K562 (cell line): Measurements from ENCODE around the gene CLEC1A. TPM values are rescaled to one million over a fixed set of nuclear protein-coding genes. Genes with fewer than 3 reads are reported as not detected.

Source experiments
- DDX20 ChIP-seq: fragments of 450-650 bp; IDR thresholded peaks from 2 replicates; pipeline ENCODE4 v1.6.1; 2016; ENCODE audit warnings: missing genetic modification characterization, low read depth, mild to moderate bottlenecking, missing compliant biosample characterization, moderate library complexity
- ILK ChIP-seq: fragments of 450-650 bp; IDR thresholded peaks from 2 replicates; pipeline ENCODE4 v1.6.1; 2016; ENCODE audit warnings: missing genetic modification characterization, low read depth, mild to moderate bottlenecking, missing compliant biosample characterization, moderate library complexity, borderline replicate concordance
- MAFG ChIP-seq: fragments of 450-650 bp; conservative IDR thresholded peaks from 2 replicates; pipeline ENCODE4 v1.6.1; 2016; ENCODE audit warnings: missing genetic modification characterization, missing compliant biosample characterization
- NONO ChIP-seq, 2 experiments: fragments of 200-400 bp in 1 of 2; fragments of 450-650 bp in 1 of 2; formaldehyde crosslinking in 1 of 2; IDR thresholded peaks; 2 replicates each; pipeline ENCODE4 v1.6.1; 2017; ENCODE audit warnings: low read depth in 2 of 2, mild to moderate bottlenecking in 2 of 2, moderate library complexity in 2 of 2, low read length in 1 of 2
- NR4A1 ChIP-seq, 2 experiments: fragments of 250-450 bp in 1 of 2; fragments of 450-650 bp in 1 of 2; sonication (Bioruptor Pico) in 1 of 2; IDR thresholded peaks; 2 replicates each; pipeline versions ENCODE4 v1.4.0 to v1.6.1; 2016 to 2020; ENCODE audit warnings: mild to moderate bottlenecking in 2 of 2, missing compliant biosample characterization in 1 of 2, missing genetic modification characterization in 1 of 2, moderate library complexity in 1 of 2
- SMC3 ChIP-seq: conservative IDR thresholded peaks from 2 replicates; pipeline ENCODE4 v1.6.1; 2011; ENCODE audit warnings: low read depth, low read length, improper control_type of control experiment; ENCODE audit not compliant: insufficient read depth
- SP2 ChIP-seq: IDR thresholded peaks from 2 replicates; pipeline ENCODE4 v1.6.1; 2011; ENCODE audit warnings: mild to moderate bottlenecking, low read depth, low read length, moderate library complexity; ENCODE audit not compliant: poor library complexity, severe bottlenecking; ENCODE audit errors: extremely low read depth
- polyA plus RNA-seq, 8 experiments: library from polyadenylated mRNA; depleted of rRNA in 4 of 8; stranded (reverse) in 5 of 8; unstranded in 3 of 8; fragments of >200 nt; fragmentation: Nextera tagmentation in 2 of 8; fragmentation: Illumina TruSeq in 1 of 8; extraction: Ambion mirVana in 2 of 8; extraction: Trizol in 1 of 8; gene quantifications; 2 replicates each; pipeline versions ENCODE4 v1.2.1 to v1.2.3, GENCODE V29; 2011 to 2014; ENCODE audit warnings: inconsistent platforms in 1 of 8, missing spikeins in 1 of 8
- total RNA-seq, 7 experiments: library from RNA; depleted of rRNA in 6 of 7; stranded (reverse); fragments of >200 nt in 6 of 7; fragmentation: Illumina TruSeq in 2 of 7; extraction: Trizol in 2 of 7; gene quantifications; 2 replicates each; pipeline versions ENCODE4 v1.2.1 to v1.2.3, GENCODE V29; 2011 to 2021; ENCODE audit warnings: low replicate concordance in 1 of 7
- TF ChIP-seq, protein P1 (sequence below): fragments of 450-650 bp; IDR thresholded peaks from 2 replicates; pipeline ENCODE4 v1.6.1; 2018; ENCODE audit warnings: mild to moderate bottlenecking, low read depth; ENCODE audit not compliant: partially characterized antibody
- TF ChIP-seq, protein P2 (sequence below), 2 experiments: IDR thresholded peaks; 2 replicates each; pipeline ENCODE4 v1.6.1; 2011; ENCODE audit warnings: borderline replicate concordance in 1 of 2, control low read depth in 1 of 2, low read depth in 1 of 2, low read length in 1 of 2, mild to moderate bottlenecking in 1 of 2, mixed read lengths in 1 of 2, moderate library complexity in 1 of 2; ENCODE audit not compliant: insufficient read depth in 1 of 2, insufficient read length in 1 of 2, poor library complexity in 1 of 2, severe bottlenecking in 1 of 2; ENCODE audit errors: extremely low read depth in 1 of 2
- TF ChIP-seq, protein P3 (sequence below), 2 experiments: fragments of 450-650 bp; formaldehyde crosslinking in 1 of 2; IDR thresholded peaks; 2 replicates each; pipeline versions ENCODE4 v1.4.0 to v1.6.1; 2014 to 2020; ENCODE audit warnings: mild to moderate bottlenecking in 2 of 2, borderline replicate concordance in 1 of 2, low read depth in 1 of 2

Gene CLEC1A
- total and polyA plus RNA-seq, 9 of the 15 experiments (the other 6 are each of a cell fraction or from before 2014, with no cell fraction given): 0.04 TPM; not detected in 8

DNA sequence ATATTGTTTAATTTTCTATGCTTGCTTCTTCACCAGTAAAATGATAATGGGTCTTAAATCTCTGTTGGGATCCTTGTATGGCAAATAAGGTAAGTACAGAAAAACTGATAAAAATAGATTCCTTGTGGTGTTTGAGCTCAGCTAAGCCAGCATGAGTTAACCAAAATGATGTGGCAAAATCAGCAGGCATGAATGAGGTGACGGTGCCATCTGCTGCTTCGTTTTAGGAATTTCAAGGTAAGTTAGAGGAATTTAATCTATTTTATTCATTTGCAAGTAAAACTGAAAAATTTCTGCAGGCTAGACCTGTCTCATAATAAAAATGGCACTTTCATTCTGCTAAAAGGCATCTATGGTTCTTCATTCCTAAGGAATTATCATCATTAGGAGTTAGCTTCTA is 41.2 kb upstream of the CLEC1A start (continued):
- TF ChIP-seq DDX20 (tag) (no peak), MAFG (tag) (peak; percentile 59), ILK (no peak), NONO (IDR thresholded peaks at IDR 0.05; ENCODE audit: low read depth in 2 of 2, low read length in 1 of 2) (no peak), SP2 (no peak), SMC3 (peak; percentile 29; the same call in 1 of the 2 replicates), NR4A1 (CRISPR knock-in tag; IDR thresholded peaks at IDR 0.05) (no peak), NR4A1 (tag; IDR thresholded peaks at IDR 0.05) (no peak)
- TF ChIP-seq, protein P1, sequence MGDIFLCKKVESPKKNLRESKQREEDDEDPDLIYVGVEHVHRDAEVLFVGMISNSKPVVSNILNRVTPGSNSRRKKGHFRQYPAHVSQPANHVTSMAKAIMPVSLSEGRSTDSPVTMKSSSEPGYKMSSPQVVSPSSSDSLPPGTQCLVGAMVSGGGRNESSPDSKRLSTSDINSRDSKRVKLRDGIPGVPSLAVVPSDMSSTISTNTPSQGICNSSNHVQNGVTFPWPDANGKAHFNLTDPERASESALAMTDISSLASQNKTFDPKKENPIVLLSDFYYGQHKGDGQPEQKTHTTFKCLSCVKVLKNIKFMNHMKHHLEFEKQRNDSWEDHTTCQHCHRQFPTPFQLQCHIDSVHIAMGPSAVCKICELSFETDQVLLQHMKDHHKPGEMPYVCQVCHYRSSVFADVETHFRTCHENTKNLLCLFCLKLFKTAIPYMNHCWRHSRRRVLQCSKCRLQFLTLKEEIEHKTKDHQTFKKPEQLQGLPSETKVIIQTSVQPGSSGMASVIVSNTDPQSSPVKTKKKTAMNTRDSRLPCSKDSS: no peak
- TF ChIP-seq, protein P2, sequence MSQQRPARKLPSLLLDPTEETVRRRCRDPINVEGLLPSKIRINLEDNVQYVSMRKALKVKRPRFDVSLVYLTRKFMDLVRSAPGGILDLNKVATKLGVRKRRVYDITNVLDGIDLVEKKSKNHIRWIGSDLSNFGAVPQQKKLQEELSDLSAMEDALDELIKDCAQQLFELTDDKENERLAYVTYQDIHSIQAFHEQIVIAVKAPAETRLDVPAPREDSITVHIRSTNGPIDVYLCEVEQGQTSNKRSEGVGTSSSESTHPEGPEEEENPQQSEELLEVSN (IDR thresholded peaks at IDR 0.05; ENCODE audit: borderline replicate concordance in 1 of 2, extremely low read depth in 1 of 2, insufficient read depth in 1 of 2, insufficient read length in 1 of 2, low read depth in 1 of 2, low read length in 1 of 2, poor library complexity in 1 of 2, severe bottlenecking in 1 of 2): no peak
- TF ChIP-seq, protein P3, sequence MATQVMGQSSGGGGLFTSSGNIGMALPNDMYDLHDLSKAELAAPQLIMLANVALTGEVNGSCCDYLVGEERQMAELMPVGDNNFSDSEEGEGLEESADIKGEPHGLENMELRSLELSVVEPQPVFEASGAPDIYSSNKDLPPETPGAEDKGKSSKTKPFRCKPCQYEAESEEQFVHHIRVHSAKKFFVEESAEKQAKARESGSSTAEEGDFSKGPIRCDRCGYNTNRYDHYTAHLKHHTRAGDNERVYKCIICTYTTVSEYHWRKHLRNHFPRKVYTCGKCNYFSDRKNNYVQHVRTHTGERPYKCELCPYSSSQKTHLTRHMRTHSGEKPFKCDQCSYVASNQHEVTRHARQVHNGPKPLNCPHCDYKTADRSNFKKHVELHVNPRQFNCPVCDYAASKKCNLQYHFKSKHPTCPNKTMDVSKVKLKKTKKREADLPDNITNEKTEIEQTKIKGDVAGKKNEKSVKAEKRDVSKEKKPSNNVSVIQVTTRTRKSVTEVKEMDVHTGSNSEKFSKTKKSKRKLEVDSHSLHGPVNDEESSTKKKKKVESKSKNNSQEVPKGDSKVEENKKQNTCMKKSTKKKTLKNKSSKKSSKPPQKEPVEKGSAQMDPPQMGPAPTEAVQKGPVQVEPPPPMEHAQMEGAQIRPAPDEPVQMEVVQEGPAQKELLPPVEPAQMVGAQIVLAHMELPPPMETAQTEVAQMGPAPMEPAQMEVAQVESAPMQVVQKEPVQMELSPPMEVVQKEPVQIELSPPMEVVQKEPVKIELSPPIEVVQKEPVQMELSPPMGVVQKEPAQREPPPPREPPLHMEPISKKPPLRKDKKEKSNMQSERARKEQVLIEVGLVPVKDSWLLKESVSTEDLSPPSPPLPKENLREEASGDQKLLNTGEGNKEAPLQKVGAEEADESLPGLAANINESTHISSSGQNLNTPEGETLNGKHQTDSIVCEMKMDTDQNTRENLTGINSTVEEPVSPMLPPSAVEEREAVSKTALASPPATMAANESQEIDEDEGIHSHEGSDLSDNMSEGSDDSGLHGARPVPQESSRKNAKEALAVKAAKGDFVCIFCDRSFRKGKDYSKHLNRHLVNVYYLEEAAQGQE (IDR thresholded peaks at IDR 0.05; ENCODE audit: borderline replicate concordance): peak; percentile 63; the same call in 1 of the 2 replicates
- TF ChIP-seq, protein P3 (CRISPR knock-in tag; IDR thresholded peaks at IDR 0.05; ENCODE audit: low read depth): no peak
